Left ventricle myocardium superior (tissue), 1 donor: ENCODE data around the gene SYT8. TPM values are rescaled to one million over a fixed set of nuclear protein-coding genes. Genes with fewer than 3 reads are reported as not detected.
"Not testable (repeated sequence)": the region's sequence is repeated elsewhere in the genome, so short reads cannot be mapped to it uniquely, and the experiment has no call there.

Source experiments
- ATAC-seq: fragments of 200-7000 bp; cut with Tn5 transposase; one replicate; pipeline ENCODE4 v1.9.1; 2020; ENCODE audit warnings: mild to moderate bottlenecking, moderate library complexity
- DNase-seq: peaks from one replicate; pipeline ENCODE4 v3.0.0-alpha.2; 2020
- intact Hi-C: fragments of 100-400 bp; cut with micrococcal nuclease; formaldehyde crosslinking; loops from one replicate; pipeline ENCODE4 v1.11.0; 2022
- long read RNA-seq: library from polyadenylated mRNA; unstranded; transcript quantifications from one replicate; pipeline ENCODE4 v2.0.0, GENCODE V29; 2021
- total RNA-seq: library from RNA; stranded (reverse); fragmentation: NEBNext Ultra II Directional; extraction: Animal tissue kit (Norgen Biotek cat#: 25700); gene quantifications from one replicate; pipeline ENCODE4 v1.2.1, GENCODE V29; 2021
- donor health status: DM: no; HTN: yes; CAD: no; lungs with severe emphysema.

SYT8 gene, protein sequence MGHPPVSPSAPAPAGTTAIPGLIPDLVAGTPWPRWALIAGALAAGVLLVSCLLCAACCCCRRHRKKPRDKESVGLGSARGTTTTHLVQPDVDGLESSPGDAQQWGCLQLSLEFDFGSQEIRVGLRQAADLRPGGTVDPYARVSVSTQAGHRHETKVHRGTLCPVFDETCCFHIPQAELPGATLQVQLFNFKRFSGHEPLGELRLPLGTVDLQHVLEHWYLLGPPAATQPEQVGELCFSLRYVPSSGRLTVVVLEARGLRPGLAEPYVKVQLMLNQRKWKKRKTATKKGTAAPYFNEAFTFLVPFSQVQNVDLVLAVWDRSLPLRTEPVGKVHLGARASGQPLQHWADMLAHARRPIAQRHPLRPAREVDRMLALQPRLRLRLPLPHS
- not detected for total RNA-seq
- long read RNA-seq = 0 reads

DNA sequence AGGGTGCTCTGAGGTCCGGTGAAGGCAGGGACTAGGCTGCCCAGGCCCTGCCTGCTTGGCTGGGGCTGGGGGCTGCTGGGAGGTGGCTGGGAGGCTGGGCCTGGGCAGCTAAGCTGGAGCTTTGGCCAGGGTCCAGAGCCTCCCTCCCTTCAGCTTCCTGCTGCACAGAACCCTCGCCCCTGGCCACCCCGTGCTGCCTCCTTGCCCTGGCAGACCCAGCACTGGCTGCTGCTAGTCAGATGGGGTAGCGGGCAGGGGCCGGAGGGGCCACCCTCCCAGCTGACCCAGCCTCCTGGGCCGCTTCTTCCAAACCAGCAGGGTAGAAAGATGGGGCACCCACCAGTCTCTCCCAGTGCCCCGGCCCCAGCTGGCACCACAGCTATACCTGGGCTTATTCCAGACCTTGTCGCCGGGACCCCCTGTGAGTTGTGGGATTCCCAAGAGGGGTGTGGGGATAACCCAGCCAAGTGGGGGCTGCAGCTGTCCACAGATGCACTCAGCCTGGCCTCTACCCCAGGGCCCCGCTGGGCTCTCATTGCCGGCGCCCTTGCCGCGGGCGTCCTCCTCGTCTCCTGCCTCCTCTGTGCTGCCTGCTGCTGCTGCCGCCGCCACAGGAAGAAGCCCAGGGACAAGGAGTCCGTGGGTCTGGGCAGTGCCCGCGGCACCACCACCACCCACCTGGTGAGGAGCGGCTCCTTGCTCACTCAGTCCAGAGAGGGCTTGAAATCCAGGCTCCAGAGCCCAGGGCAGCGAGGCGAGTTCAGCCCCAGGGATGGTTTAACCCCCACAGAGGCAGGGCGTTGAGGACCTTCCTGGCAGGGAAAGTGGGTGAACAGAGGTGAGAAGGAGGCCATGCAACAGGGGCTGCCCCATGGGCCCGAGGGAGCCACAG is at the start of gene SYT8:
SYT8 (plus strand) TSS at position 212 of the 892 bp plus-strand sequence; CDS start at position 328, 116 bp downstream.
- ATAC-seq (no peak), DNase-seq (peak; percentile 26)
- intact Hi-C loops = loop anchor here (5.0 kb wide), 1 partner anchor 317 kb away; no protein-coding TSS in a partner anchor

DNA sequence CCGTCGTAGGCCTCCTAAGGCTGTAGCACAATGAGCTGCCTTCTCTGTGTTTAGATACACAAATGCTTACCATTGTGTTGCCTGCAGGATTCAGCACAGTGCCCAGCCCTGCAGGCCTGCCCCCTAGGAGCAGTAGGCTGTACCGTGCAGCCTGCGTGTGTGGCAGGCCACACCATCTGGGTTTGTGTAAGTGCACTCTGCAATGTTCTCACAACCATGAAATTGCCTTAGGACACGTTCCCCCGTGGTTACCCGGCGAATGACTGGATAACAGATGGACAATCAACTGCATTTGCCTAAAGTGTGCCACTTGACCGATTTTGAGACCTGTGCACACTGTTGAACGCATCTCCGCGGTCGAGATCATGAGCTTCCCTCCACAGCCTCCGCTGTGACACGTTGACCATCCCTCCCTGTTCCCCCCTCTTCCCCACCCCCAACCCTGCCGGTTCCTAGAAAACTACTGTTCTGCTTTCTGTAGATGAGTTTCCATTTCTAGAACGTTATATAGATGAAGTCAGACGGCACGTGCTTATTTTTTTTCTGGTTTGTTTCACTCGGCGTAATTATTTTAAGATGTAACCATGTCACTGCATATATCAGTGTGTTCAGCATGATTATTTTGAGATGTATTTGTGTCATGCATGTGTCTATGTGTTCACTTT is 48.9 kb upstream of the SYT8 start:
- intact Hi-C loops = no loop called here
- DNase-seq (no peak), ATAC-seq (no peak)

DNA sequence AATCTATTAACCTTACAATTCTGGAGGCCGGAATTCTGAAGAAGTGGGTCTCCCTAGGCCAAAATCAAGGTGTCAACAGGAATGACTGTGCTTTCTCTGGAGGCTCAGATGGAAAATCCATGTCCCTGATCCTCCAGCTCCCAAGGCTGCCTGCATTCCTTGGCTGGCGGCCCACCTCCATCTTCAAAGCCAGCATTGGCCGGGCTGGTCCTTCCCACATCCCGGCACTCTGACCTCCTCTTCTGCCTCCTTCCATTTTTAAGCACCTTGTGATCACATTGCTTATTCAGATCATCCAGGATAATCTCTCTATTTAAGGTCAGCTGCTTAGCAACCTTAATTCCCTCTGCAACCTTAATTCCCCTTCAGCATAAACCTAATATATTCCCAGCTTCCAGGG is 48.3 kb upstream of the SYT8 start:
- no peak for ATAC-seq
- intact Hi-C loops = no loop called here
- DNase-seq = no peak

DNA sequence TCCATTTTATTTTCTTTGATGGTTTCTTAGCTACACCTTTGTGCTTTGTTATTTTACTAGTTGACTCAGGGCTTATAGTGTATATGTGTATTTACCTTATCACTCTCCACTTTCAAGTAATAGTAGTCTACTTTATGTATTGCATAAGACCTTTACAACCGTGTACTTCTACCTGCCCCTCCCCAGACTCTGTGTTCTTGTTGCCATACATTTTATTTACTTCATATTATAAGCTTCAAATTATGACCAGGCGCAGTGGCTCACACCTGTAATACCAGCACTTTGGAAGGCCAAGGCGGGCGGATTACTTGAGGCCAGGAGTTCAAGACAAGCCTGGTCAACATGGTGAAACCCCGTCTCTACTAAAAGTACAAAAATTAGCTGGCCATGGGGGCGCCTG is 42.9 kb upstream of the SYT8 start:
- ATAC-seq (no peak), DNase-seq (no peak)
- intact Hi-C loops = no loop called here

DNA sequence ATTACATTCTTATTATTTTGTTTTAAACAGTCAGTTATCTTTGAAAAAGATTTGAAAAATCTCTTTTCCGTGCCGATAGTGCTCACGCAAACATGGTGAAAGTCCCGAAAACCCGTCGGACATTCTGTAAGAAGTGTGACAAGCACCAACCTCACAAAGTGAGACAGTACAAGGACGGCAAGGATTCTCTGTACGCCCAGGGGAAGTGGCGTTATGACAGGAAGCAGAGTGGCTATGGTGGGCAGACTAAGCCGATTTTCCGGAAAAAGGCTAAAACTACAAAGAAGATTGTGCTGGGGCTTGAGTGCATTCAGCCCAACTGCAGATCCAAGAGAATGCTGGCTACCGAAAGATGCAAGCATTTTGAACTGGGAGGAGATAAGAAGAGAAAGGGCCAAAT is 42.3 kb upstream of the SYT8 start:
- intact Hi-C loops = no loop called here

DNA sequence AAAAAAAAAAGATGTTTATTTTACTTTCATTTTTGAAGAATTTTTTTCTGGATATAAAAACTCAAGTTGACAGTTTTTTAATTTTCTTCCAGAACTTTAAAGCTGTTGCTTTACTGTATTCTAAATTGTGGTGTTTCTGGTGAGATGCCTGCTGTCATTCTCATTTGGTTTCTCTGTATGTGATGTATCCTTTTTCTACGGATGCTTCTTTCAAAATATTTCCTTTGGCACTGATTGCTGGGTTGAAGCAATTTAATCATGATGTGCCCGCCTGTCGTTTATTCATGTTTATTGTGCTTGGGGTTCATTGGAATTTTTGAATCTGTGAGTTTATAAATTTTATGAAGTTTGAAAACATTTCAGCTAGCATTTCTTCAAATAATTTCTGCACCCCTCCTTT is 41.7 kb upstream of the SYT8 start:
- DNase-seq = no peak
- intact Hi-C loops = no loop called here
- ATAC-seq = no peak

More for the DNA sequence above, 42.3 kb upstream of the SYT8 start:
- DNase-seq = no peak
- no peak for ATAC-seq

DNA sequence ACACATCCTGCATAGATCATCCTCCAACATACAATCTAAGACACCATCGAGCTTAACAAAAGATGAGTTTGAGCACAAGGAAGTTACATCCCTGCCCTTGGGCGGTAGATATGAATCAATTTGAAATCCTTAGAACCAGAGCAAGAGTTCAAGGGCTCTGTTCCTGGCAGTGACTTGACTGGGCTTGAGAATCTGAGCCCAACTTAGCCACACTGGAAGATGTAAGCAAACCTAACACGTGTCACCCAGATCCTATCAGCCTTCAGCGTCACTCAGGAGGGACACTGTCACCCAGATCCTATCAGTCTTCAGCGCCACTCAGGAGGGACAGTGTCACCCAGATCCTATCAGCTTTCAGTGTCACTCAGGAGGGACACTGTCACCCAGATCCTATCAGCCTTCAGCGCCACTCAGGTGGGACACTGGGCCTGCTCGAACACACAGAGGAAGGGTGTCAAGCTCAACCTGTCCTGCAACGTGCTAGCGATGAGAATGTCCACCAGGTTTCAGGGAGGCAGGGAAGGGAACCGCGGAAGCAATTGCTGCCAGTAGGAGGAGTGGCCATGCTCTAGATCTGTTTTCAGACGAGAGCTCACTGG is 38.3 kb upstream of the SYT8 start:
- intact Hi-C loops = no loop called here
- ATAC-seq = no peak
- DNase-seq = no peak

DNA sequence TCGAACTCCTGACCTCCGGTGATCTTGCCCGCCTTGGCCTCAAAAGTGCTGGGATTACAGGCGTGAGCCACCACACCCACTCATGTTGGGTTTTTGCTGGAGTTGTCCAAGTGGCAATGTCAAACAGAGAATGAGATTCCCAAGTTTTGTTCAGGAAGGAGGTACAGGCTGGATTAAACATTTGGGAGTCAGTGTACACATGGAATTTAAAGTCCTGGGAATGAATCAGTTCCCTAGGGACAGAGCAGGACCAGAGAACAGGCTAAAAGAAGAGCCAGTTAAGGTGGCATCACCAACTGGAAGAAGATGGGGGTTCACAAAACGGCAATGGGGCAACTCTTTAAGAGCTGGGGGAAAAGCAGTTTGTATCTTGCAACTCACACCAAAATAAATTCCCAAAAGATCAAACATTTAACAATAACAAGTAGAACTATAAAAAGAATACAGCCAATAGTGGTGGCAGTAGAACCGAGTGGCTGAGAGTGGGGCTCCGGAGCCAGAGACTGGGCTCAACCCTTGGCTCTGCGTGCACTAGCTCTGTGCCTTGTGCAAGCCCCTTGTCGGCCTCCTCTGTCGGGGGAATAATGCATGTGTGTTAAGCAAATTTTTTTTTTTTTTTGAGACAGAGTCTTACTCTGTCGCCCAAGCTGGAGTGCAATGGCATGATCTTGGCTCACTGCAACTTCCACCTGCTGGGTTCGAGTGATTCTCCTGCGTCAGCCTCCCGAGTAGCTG is 37.2 kb upstream of the SYT8 start:
- ATAC-seq = no peak
- no peak for DNase-seq
- intact Hi-C loops = no loop called here

DNA sequence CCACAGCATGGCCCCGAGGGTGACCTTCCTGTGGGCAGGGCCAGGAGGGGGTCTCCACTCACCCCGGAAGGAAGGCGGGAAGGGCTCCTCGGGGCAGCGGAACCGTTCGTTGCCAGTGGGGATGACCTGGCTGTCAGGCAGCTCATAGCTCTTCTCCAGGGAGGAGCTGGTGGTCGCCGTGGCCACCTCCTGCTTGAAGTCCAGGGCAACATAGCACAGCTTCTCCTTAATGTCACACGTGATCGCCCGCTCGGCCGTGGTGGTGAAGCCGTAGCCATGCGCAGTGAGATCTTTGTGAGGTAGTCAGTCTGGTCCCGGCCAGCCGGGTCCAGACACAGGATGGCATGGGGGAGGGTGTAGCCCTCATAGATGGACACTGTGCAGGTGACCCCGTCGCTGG is 31.5 kb upstream of the SYT8 start:
- intact Hi-C loops = no loop called here
- DNase-seq (no peak), ATAC-seq (no peak)

DNA sequence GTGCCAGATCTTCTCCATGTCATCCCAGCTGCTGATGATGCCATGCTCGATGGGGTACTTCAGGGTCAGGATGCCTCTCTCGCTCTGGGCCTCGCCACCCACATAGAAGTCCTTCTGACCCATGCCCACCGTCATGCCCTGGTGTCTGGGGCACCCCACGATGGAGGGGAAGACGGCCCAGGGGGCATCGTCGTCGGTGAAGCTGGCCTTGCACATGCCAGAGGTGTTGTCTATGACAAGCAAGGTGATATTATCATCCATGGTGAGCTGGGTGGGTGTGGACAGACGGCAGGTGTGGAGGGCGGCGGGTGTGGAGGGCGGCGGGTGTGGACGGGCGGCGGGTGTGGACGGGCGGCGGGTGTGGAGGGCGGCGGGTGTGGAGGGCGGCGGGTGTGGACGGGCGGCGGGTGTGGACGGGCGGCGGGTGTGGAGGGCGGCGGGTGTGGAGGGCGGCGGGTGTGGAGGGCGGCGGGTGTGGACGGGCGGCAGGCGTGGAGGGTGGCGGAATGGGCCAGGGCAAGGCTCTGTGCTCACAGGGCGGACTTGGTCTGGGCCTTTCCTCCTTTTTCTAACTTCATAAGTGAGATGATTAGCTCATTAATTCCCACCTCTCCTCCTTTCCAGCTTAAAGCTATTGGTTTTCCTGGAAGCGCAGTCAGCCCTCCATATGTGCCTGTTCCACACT is 30.8 kb upstream of the SYT8 start:
- DNase-seq, intact Hi-C loops: not testable (repeated sequence)

DNA sequence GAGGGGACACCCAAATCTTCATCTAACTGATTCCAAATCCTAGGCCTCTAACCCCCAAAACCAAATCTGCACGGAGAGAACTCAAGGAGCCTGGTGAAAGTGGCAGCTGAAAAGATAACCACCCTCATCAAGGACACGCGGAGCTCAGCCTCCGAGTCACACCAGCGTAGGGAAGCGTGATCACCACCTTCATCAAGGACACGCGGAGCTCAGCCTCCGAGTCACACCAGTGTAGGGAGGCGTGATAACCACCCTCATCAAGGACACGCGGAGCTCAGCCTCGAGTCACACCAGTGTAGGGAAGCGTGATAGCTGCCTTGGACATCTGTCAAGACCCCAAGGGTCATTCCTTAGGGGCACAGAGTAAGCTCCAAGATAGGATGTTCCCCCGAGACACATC is 29.3 kb upstream of the SYT8 start:
- ATAC-seq (no peak), DNase-seq (no peak)
- intact Hi-C loops = no loop called here

More for the DNA sequence above, 30.8 kb upstream of the SYT8 start:
- not testable (repeated sequence) for ATAC-seq

DNA sequence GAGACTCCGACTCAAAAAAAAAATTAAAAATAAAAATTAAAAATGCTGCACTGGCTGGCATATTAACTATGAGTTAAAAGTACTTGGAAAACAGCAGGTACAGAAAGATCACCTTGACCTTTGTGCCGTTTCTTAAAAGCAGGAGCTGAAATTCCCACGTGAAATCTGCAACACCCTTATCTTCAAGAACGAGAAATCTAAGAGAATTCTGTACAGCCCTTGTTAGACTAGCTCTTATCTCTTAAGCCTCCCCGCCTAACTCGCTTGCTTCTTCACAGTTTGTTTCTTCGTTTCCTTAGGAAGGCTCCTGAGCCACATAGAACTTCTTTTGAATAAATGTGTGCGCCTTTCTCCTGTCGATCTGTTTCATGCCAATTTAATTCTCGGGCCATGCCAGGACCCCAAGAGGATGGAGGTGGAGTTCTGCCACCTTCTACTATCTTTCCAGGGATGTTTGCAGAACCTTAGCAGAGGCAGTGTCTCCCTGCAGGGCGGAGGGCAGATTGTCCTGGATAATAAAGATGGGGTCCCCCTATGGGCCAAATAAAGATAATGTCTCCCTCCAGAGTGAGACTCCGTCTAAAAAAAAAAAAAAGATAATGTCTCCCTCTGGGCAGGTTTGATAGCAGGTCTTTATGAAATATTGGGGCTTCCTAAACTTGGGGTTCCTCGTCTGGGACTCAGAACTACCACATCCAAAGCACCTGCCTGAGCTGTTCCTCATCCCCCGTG is 27.4 kb upstream of the SYT8 start:
- ATAC-seq (no peak), DNase-seq (no peak)
- intact Hi-C loops = no loop called here

DNA sequence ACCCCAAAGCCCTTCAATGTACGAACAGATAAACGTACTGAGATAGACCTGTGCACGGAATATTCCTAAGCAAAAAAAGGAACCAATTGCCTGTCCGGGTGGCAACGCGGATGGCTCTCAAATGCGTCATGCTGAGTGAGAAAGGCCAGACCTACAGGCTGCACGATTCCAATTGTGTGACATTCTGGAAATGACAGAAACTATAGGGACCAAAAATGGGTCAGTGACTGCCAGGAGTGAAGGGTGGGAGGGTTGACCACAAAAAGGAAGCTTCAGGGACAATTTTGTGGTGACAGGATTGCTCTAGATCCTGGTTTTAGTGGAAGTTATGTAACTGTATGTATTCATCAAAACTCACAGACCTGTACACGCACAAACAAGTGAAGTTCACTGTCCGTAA is 24.0 kb upstream of the SYT8 start:
- intact Hi-C loops = no loop called here
- peak; percentile 25 for ATAC-seq

DNA sequence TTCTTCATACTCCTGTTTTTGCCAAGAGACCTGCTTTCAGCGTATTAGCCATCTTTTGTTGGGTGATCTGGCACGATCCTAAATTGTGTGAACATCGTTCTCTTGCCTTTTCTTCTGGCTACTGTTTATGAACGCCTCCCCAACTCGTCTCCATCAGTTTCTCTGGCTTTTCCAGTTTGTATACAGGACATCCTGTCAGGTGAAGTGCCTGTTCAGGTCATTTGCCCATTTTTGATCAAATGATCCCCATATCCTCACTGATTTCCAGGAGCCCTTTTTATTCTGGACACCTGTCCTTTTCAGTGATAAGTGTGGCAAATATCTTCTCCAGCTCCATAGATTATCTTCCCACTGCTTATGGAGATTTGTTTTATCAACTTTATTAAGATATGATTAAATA is 22.5 kb upstream of the SYT8 start:
- intact Hi-C loops = no loop called here
- no peak for ATAC-seq
- no peak for DNase-seq

More for the DNA sequence above, 24.0 kb upstream of the SYT8 start:
- no peak for DNase-seq

DNA sequence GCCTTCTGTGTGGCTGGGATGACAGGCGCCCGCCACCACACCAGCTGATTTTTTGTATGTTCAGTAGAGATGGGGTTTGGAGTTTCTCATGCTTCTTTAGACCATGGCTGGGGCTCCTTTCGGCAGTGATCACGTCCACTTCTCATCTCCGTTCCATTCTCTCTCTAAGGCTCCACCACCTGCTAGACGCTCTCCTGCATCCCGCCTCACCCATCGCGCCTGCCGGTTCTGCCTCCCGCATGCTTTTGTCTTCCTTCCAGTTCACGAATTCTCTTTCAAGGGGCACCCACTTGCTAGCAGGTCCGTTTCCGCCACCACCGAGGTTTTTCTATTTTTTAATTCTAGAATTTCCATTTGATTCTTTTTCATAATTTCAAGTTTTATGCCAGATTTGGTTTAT is 22.0 kb upstream of the SYT8 start:
- intact Hi-C loops = no loop called here
- DNase-seq (no peak), ATAC-seq (no peak)

DNA sequence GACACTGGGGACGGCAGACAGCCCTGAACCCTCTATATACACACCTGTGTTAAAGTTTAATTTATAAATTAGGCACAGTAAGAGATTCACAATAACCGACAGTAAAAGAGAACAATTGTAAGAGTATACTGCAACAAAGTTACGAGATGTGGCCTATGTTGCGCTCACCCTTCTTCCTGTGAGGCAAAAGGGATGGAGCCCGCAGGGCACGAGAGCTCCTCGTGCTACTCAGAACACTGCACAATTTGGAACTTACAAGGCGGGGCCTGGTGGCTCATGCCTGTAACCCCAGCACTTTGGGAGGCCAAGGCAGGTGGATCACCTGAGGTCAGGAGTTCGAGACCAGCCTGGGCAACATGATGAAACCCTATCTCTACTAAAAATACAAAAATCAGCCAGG is 21.4 kb upstream of the SYT8 start:
- intact Hi-C loops, DNase-seq, ATAC-seq: not testable (repeated sequence)

DNA sequence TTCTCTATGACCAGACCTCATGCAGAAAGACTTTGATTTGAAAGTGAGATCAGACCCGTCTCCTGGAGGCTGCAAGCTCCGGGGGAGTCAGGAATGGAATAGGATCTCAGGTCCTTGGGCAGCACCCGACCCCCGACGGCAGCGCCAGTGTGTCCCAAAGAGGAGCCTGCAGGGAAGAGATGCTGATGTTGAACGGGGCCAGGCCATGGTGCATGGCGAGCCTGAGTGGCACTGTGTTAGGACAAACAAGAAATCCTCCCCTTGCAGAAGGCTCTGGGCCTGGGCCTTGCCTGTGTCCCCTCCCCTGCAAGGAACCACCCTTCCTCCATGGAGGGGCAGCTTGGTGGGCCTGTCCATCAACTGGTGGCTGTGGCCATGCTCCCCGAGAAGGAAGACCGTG is 20.1 kb upstream of the SYT8 start:
- intact Hi-C loops = no loop called here
- DNase-seq = no peak
- ATAC-seq = no peak

DNA sequence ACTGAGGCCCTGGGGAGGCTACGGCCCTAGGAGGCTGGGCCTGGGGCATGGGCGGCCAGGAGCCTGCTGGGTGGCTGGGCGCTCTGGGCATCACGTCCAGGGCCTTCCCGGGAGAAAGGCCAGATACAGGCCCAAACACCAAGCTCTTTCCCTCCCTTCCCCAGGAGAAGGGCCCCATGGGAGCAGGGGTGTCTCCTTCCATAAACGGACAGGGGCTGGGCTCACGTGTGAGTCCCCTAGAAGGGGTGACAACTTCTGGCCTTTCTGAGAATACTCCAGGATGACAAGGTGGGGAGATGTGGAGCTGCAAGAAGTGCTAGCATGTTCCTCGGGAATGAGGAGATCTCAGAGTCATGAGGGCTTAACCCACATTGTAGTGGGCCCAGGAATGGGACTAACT is 19.5 kb upstream of the SYT8 start:
- DNase-seq (no peak), ATAC-seq (no peak)
- intact Hi-C loops = no loop called here
